Measurements from ENCODE around the gene NUMA1.

The NUMA1 gene

GRCh38 chr11:72014761-72015320 lies 65.5 kb downstream of the NUMA1 start:
- POLR2A ChIA-PET, result no interaction called here
- Histone ChIP-seq H3K36me3 (ENCODE audit: control insufficient read depth in 4 of 4, insufficient read depth in 4 of 4, low read length in 3 of 4) (peaks cover 38 to 100% (median 96%) of the 10 kb centered on the region in 4 experiments), H3K4me3 (ENCODE audit: control insufficient read depth in 1 of 7, extremely low read depth in 1 of 7, insufficient read depth in 4 of 7, low read depth in 2 of 7, low read length in 6 of 7) (no peak overlapping the region)

GRCh38 chr11:72013765-72014711 lies 66.3 kb downstream of the NUMA1 start:
- 97% methylated on average over 38 of the region's 38 CpGs for WGBS (ENCODE audit: insufficient coverage)
- no peaks in the 10 kb centered on the region for H3K9me3 ChIP-seq (ENCODE audit: control extremely low read depth in 1 of 5, control insufficient read depth in 4 of 5, insufficient read depth in 2 of 5, low read depth in 1 of 5, low read length in 4 of 5)
- DNase-seq, result no peak
- CTCF ChIA-PET, result interaction anchor here (0.9 to 24.5 kb wide), 12 partner anchors 13 to 130 kb away, joined by 3 to 394 read pairs (median 12); partner anchors contain the start of gene IL18BP
- H3K27ac ChIP-seq (ENCODE audit: insufficient read depth in 1 of 2, low read depth in 1 of 2, low read length in 2 of 2, poor library complexity in 1 of 2, severe bottlenecking in 2 of 2), result no peak overlapping the region
- POLR2A ChIA-PET, result no interaction called here
- H3K4me1 ChIP-seq (ENCODE audit: control extremely low read depth in 1 of 4, control insufficient read depth in 4 of 4, insufficient read depth in 4 of 4, low read length in 3 of 4), result no peaks in the 10 kb centered on the region
- no peak overlapping the region for H3K4me3 ChIP-seq (ENCODE audit: control insufficient read depth in 1 of 7, extremely low read depth in 1 of 7, insufficient read depth in 4 of 7, low read depth in 2 of 7, low read length in 6 of 7)
- no peaks in the 10 kb centered on the region for H3K27me3 ChIP-seq (replicated peaks in 2 of 5; ENCODE audit: control insufficient read depth in 4 of 5, insufficient read depth in 5 of 5, low read length in 4 of 5)
- H3K36me3 ChIP-seq (ENCODE audit: control insufficient read depth in 4 of 4, insufficient read depth in 4 of 4, low read length in 3 of 4), result peaks cover 39 to 100% (median 96%) of the 10 kb centered on the region in 4 experiments

More at GRCh38 chr11:72014761-72015320, 65.5 kb downstream of the NUMA1 start:
- no peaks in the 10 kb centered on the region for H3K4me1 ChIP-seq (ENCODE audit: control extremely low read depth in 1 of 4, control insufficient read depth in 4 of 4, insufficient read depth in 4 of 4, low read length in 3 of 4)
- H3K27ac ChIP-seq (ENCODE audit: insufficient read depth in 1 of 2, low read depth in 1 of 2, low read length in 2 of 2, poor library complexity in 1 of 2, severe bottlenecking in 2 of 2), result no peak overlapping the region
- 96% methylated on average over 16 of the region's 16 CpGs for WGBS (ENCODE audit: insufficient coverage)
- CTCF ChIA-PET, result interaction anchor here (0.6 to 24.5 kb wide), 14 partner anchors 12 to 278 kb away, joined by 3 to 394 read pairs (median 4); partner anchors contain the start of gene IL18BP
- no peak for DNase-seq
- H3K9me3 ChIP-seq (ENCODE audit: control extremely low read depth in 1 of 5, control insufficient read depth in 4 of 5, insufficient read depth in 2 of 5, low read depth in 1 of 5, low read length in 4 of 5), result no peaks in the 10 kb centered on the region
- H3K27me3 ChIP-seq (replicated peaks in 2 of 5; ENCODE audit: control insufficient read depth in 4 of 5, insufficient read depth in 5 of 5, low read length in 4 of 5), result no peaks in the 10 kb centered on the region

- H3K27ac ChIP-seq (ENCODE audit: insufficient read depth in 1 of 2, low read depth in 1 of 2, low read length in 2 of 2, poor library complexity in 1 of 2, severe bottlenecking in 2 of 2), result peak overlapping the region in 1 of 2 experiments; percentile 14
- 98% methylated on average over 32 of the region's 33 CpGs for WGBS (ENCODE audit: insufficient coverage)
- no peak overlapping the region for H3K4me3 ChIP-seq (ENCODE audit: control insufficient read depth in 1 of 7, extremely low read depth in 1 of 7, insufficient read depth in 4 of 7, low read depth in 2 of 7, low read length in 6 of 7)
- H3K27me3 ChIP-seq (replicated peaks in 2 of 5; ENCODE audit: control insufficient read depth in 4 of 5, insufficient read depth in 5 of 5, low read length in 4 of 5), result no peaks in the 10 kb centered on the region
- no peak for DNase-seq
- H3K36me3 ChIP-seq (ENCODE audit: control insufficient read depth in 4 of 4, insufficient read depth in 4 of 4, low read length in 3 of 4), result peaks cover 34 to 99% (median 94%) of the 10 kb centered on the region in 4 experiments
- CTCF ChIA-PET, result interaction anchor here (1.2 to 24.5 kb wide), 8 partner anchors 13 to 131 kb away, joined by 5 to 394 read pairs (median 56); partner anchors contain the start of gene IL18BP
- H3K4me1 ChIP-seq (ENCODE audit: control extremely low read depth in 1 of 4, control insufficient read depth in 4 of 4, insufficient read depth in 4 of 4, low read length in 3 of 4), result no peaks in the 10 kb centered on the region
- no peaks in the 10 kb centered on the region for H3K9me3 ChIP-seq (ENCODE audit: control extremely low read depth in 1 of 5, control insufficient read depth in 4 of 5, insufficient read depth in 2 of 5, low read depth in 1 of 5, low read length in 4 of 5)
- POLR2A ChIA-PET, result no interaction called here
These were observed 67.2 kb downstream of the NUMA1 start for GRCh38 chr11:72012897-72013721.

- Histone ChIP-seq H3K9me3 (ENCODE audit: control extremely low read depth in 1 of 5, control insufficient read depth in 4 of 5, insufficient read depth in 2 of 5, low read depth in 1 of 5, low read length in 4 of 5) (no peaks in the 10 kb centered on the region), H3K27me3 (replicated peaks in 2 of 5; ENCODE audit: control insufficient read depth in 4 of 5, insufficient read depth in 5 of 5, low read length in 4 of 5) (no peaks in the 10 kb centered on the region), H3K36me3 (ENCODE audit: control insufficient read depth in 4 of 4, insufficient read depth in 4 of 4, low read length in 3 of 4) (peaks cover 38 to 99% (median 93%) of the 10 kb centered on the region in 4 experiments), H3K4me3 (ENCODE audit: control insufficient read depth in 1 of 7, extremely low read depth in 1 of 7, insufficient read depth in 4 of 7, low read depth in 2 of 7, low read length in 6 of 7) (no peak overlapping the region), H3K4me1 (ENCODE audit: control extremely low read depth in 1 of 4, control insufficient read depth in 4 of 4, insufficient read depth in 4 of 4, low read length in 3 of 4) (no peaks in the 10 kb centered on the region), H3K27ac (ENCODE audit: insufficient read depth in 1 of 2, low read depth in 1 of 2, low read length in 2 of 2, poor library complexity in 1 of 2, severe bottlenecking in 2 of 2) (no peak overlapping the region)
- WGBS (ENCODE audit: insufficient coverage), result 97% methylated on average over 4 of the region's 5 CpGs
- DNase-seq, result no peak
- ChIA-PET CTCF (interaction anchor here (1.2 to 24.5 kb wide), 7 partner anchors 12 to 84 kb away, joined by 5 to 394 read pairs (median 99); partner anchors contain the start of gene IL18BP), POLR2A (no interaction called here)
These were observed 68.2 kb downstream of the NUMA1 start for GRCh38 chr11:72012091-72012630.

- Histone ChIP-seq H3K36me3 (ENCODE audit: control insufficient read depth in 4 of 4, insufficient read depth in 4 of 4, low read length in 3 of 4) (peaks cover 35 to 99% (median 93%) of the 10 kb centered on the region in 4 experiments), H3K4me1 (ENCODE audit: control extremely low read depth in 1 of 4, control insufficient read depth in 4 of 4, insufficient read depth in 4 of 4, low read length in 3 of 4) (no peaks in the 10 kb centered on the region), H3K27ac (ENCODE audit: insufficient read depth in 1 of 2, low read depth in 1 of 2, low read length in 2 of 2, poor library complexity in 1 of 2, severe bottlenecking in 2 of 2) (no peak overlapping the region), H3K27me3 (replicated peaks in 2 of 5; ENCODE audit: control insufficient read depth in 4 of 5, insufficient read depth in 5 of 5, low read length in 4 of 5) (no peaks in the 10 kb centered on the region), H3K4me3 (ENCODE audit: control insufficient read depth in 1 of 7, extremely low read depth in 1 of 7, insufficient read depth in 4 of 7, low read depth in 2 of 7, low read length in 6 of 7) (no peak overlapping the region), H3K9me3 (ENCODE audit: control extremely low read depth in 1 of 5, control insufficient read depth in 4 of 5, insufficient read depth in 2 of 5, low read depth in 1 of 5, low read length in 4 of 5) (no peaks in the 10 kb centered on the region)
- 94% methylated on average over 6 of the region's 10 CpGs for WGBS (ENCODE audit: insufficient coverage)
- CTCF ChIA-PET, result interaction anchor here (0.8 to 10.0 kb wide), 3 partner anchors 11 to 33 kb away, joined by 3 to 99 read pairs (median 8); no protein-coding TSS in a partner anchor
- POLR2A ChIA-PET, result interaction anchor here (0.6 kb wide), 2 partner anchors 117 to 740 kb away, joined by 3 read pairs; no protein-coding TSS in a partner anchor
- no peak for DNase-seq
These were observed 69.7 kb downstream of the NUMA1 start for GRCh38 chr11:72010529-72011233.

- H3K4me1 ChIP-seq (ENCODE audit: control extremely low read depth in 1 of 4, control insufficient read depth in 4 of 4, insufficient read depth in 4 of 4, low read length in 3 of 4), result no peaks in the 10 kb centered on the region
- no peak for DNase-seq
- POLR2A ChIA-PET, result no interaction called here
- H3K36me3 ChIP-seq (ENCODE audit: control insufficient read depth in 4 of 4, insufficient read depth in 4 of 4, low read length in 3 of 4), result peaks cover 37 to 99% (median 94%) of the 10 kb centered on the region in 4 experiments
- H3K27ac ChIP-seq (ENCODE audit: insufficient read depth in 1 of 2, low read depth in 1 of 2, low read length in 2 of 2, poor library complexity in 1 of 2, severe bottlenecking in 2 of 2), result no peak overlapping the region
- no peaks in the 10 kb centered on the region for H3K9me3 ChIP-seq (ENCODE audit: control extremely low read depth in 1 of 5, control insufficient read depth in 4 of 5, insufficient read depth in 2 of 5, low read depth in 1 of 5, low read length in 4 of 5)
- 94% methylated on average over 5 of the region's 6 CpGs for WGBS (ENCODE audit: insufficient coverage)
- H3K27me3 ChIP-seq (replicated peaks in 2 of 5; ENCODE audit: control insufficient read depth in 4 of 5, insufficient read depth in 5 of 5, low read length in 4 of 5), result no peaks in the 10 kb centered on the region
- no peak overlapping the region for H3K4me3 ChIP-seq (ENCODE audit: control insufficient read depth in 1 of 7, extremely low read depth in 1 of 7, insufficient read depth in 4 of 7, low read depth in 2 of 7, low read length in 6 of 7)
- CTCF ChIA-PET, result interaction anchor here (0.9 to 2.3 kb wide), 5 partner anchors 16 to 36 kb away, joined by 3 to 8 read pairs (median 4); no protein-coding TSS in a partner anchor
These were observed 71.2 kb downstream of the NUMA1 start for GRCh38 chr11:72009156-72009555.
